Fibroblast of skin of abdomen (primary cell): ENCODE measurements around the gene FUT8.

Experiments used
- DNase-seq: peaks from one replicate; pipeline ENCODE4 v3.0.0-alpha.2; 2013

FUT8 gene

DNA sequence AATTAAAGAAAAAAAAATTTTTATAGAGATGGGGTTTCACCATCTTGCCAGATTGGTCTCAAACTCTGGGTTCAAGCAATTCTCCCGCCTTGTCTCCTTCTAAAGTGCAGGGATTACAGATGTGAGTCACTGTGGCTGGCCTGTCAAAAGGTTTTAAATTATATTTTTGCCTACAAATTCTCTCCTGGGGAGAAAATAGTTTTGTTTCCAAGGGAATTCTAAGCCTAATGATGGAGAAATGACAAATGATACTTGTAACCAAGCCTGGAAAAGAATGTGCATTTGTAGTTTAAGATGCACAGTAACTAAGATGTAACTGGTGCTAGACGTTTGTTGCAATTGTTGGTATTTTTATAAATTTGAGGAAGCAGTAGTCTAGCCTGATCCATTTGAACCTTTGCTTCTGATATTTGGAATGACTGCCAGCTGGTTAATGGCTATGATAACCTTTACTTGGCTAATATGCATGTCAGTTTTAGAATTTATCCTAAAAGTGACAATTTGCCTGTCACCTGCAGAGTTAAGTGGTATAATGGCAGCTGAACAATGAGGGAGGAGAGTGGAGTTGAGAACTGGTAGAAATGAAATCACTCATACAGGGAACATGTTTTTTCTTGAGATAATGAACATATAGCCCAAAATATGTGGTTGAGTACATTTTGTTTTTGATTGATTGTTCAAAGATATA is 148.0 kb downstream of the FUT8 start:
- peak; percentile 72 for DNase-seq

DNA sequence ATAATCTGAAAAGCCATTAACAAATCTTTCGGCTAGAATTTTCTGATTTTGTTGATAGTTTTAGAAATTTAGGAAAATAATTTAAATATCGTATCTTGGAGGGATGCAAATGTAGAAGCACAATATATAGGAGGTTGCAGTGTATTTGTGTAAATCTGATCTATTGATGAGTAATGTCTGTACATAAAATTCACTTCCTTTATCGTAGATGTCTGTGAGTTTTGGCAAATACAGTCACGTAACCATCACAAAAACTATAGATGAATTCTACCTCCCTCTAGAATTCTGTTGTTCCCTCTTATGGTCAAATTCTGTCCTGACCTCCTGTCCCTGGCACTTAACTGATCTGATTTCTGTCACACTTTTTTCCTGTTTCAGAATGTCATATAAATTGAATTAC is 151.8 kb downstream of the FUT8 start:
- no peak for DNase-seq

DNA sequence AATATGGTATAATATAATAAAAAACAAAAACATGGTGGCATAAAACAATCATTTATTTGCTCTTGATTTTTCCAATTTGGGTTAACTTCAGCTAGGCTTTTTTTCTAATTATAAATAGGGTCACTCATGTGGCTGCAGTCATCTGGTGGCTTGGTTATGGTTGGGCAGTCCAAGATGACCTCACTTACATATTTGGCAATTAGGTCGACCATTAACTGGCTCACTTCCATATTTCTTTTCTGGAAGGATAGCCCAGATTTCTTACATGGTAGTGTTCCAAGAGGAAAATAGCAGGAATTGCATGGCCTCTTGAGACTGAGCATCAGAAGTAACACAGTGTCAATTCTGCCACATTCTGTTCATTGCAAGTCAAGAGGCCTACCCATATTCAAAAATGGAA is 153.4 kb downstream of the FUT8 start:
- peak; percentile 3 for DNase-seq

DNA sequence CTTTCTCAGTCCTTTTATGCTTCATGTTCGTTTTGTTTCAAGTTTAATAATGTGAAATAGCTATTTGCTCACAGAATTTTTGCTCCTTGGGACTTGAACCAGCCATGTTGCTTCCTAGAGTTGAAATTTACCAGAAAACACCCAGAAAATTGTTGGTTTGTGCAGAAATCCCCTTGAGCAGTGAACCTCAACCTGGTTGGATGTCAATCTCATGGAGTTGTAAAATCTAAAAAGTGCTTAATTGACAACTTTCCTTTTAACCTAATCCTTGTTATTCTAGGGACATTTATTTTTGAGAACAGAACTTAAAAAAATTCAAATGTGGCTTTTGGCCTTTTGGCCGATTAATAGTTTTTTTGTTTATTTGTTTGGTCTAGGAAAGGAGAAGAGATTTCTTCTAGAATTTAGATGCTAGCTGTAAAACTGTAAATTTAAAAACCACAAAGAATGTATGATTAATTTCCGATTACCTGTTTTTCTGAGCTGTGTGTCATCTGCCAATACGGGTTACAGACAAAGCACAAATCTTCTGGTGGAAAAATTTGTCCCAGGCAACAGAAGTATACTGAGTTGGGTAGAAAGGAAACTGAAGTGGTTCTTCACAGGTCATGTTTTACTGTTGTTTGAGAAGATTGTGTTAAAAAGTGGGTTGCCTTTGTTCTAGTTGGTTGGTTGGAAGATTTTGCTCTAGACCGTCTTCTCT is 154.4 kb downstream of the FUT8 start:
- no peak for DNase-seq

DNA sequence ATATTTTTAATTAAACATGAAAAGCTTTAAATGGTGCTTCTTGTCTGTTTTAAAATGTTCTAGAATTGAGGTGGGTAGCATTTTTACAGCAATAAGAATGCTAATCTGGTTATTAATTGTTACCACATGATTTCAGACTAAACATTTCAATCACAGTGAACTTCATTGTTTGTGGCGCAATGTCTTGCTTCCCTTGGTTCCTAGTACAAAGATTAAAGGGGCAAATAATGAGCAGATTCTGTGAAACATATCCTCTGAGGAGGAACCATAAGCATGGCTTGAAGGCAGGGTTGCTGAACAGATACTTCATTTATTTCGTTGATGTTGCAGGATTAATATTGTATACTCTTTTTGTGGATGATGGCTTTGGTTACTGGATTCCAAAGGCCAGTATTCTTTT is 162.1 kb downstream of the FUT8 start:
- DNase-seq: peak; percentile 5

DNA sequence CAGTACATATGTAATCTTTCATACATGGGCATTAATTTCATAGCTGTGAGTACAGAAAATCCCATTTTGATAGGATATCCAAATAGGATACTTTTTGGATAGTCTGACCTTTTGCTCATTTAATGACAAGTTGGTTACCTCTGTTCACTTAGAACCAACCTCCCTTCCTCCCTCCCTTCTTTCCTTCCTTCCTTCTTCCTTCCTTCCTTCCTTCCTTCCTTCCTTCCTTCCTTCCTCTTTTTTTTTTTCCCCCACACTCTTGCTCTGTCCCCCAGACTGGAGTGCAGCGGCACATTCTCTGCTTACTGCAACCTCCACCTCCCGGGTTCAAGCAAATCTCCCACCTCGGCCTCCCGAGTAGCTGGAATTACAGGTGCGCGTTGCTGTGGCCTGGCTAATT is 162.9 kb downstream of the FUT8 start:
- no peak for DNase-seq

DNA sequence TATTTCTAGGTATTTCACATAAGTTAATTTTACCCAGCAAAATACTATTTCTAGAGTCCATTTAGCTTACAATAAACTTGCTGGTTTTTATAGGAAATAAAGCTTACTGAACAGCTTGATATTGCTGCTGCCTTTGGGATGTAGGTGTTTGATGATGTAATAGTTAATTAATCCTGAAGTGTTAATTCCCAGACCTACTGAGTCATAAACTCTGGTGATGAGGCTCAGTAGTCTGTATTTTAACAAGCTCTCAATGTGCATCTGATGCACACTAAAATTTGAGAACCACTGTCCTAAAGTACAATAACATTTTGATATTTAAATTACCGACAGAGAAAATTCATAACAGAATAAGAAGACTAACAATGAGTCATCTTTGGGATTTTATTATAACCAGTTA is 168.4 kb downstream of the FUT8 start:
- DNase-seq: no peak

DNA sequence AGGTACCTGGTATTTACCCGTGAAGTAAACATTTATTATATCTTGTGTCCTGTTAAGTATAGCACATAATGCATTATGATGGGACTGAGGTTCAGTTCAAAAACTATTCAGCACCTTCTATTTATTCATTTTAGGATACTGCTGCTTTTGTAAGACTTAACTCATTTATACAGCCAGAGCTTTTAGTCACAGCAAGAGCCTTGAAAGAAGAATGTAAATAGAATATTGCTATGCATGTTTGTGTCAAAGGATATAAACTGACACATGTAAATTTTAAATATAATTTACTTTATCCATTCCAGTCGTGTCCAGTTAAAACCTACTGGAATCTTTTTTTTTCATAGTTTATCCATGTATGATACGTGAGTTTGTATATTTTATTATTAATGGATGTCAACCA is 168.8 kb downstream of the FUT8 start:
- DNase-seq: no peak

DNA sequence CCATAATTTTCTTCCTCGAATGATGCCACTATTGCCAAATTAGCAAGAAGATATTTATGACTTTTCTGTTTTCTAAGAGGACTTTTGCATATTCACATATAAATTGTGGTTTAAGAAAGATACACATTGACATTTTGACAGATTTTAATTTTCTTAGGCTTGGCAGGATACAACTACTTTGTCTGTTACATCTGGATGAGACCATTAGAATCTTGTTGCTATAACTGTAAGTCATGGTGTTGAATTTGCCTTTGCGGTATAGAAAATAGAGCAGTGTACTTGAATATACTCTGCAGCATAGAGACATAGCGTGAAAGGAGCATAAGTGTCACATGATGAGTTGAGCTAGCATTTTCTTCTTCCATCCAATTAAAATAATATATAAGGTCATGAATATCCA is 169.3 kb downstream of the FUT8 start:
- DNase-seq: no peak

DNA sequence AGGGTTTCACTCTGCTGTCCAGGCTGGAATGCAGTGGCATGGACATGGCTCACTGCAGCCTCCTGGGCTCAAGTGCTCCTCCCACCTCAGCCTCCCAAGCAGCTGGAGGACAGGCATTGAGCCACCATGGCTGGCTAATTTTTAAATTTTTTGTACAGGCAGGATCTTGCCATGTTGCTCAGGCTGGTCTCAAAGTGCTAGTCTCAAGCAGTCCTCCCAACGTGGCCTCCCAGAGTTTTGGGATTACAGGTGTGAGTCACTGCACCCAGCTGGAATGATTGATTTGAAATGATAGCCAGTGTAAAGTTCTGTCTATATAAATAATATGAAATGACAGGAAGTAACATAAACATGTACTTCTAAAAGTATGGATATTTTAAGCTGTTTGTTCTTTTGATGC is 172.7 kb downstream of the FUT8 start:
- DNase-seq: no peak

DNA sequence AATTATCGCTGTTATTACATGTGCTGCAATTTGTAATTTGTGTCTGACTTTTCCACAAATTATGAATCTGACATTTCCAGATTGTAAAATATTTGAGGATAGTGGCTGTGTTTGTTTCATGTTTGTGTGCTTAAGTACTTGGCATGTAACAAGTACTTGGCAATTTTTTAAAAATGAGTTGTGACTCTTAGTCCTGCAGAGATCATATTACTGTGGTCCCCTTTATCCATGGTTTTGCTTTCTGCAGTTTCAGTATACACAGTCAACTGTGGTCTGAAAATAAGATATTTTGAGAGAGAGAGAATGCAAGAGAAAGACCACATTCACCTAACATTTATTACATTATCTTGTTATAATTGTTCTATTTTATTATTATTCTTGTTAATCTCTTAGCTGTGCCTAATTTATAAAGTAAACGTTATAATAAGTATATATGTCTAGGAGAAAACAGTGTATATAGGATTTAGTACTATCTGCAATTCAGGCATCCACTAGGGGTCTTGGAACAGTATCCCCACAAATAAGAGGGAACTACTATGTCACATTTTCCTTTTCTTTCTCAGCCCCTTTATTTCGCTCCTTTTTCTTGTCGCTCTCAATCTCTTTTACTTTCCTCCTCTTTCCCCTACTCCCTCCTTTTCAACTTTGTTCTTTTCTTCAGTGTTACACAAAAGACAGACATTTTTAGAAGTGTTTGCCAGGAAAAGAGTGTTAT is 176.1 kb downstream of the FUT8 start:
- DNase-seq: no peak

DNA sequence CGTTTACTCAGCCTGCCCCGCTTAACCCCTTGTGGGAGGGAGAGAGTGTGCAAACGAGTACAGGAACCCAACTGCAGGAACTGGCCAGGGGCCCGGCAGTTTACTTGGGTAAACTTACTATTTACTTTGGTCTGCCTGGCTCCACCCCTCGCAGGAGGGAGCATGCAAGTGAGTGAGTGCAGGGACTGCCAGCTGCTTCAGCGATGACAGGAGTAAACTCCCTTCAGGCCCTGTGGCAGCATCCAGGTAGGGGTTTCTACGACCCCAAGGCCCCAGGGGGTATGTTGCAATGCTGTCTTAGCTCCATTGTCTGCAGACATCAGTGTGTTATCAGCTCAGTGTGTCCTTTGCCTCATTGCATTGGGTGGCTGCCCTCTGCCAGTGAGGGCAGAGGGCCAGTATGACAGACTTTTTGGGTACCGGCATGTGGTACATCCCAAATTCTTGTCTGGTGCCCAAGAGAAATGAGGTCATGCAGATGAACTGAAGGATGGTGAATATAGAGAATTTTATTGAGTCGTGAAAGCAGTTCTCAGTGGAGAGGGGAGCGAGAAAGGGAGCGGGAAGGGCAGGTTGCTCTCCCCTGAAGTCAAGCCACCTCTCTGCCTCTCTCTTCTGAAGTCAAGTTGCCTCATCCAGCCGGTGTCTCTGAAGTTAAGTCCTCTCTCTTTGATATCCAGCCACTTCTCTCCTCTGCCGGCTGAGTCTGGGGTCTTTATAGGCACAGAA is 181.8 kb downstream of the FUT8 start:
- no peak for DNase-seq

DNA sequence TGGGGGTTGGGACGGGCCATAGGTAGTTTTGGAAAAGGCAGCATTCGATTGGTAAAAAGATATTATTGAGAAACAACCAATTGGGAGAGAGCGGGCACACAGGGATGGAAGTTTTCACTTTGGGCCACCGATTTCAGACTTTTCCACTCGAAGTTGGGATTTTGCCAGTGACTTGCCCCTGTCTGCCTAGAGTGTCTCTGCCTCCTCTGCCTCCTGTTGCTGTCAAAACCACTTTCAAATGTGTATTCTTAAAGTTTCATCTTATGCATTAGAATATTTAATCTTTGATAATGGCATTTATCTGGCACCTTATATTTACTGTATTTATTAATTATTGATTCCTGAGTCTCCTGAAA is 182.3 kb downstream of the FUT8 start:
- DNase-seq: no peak

DNA sequence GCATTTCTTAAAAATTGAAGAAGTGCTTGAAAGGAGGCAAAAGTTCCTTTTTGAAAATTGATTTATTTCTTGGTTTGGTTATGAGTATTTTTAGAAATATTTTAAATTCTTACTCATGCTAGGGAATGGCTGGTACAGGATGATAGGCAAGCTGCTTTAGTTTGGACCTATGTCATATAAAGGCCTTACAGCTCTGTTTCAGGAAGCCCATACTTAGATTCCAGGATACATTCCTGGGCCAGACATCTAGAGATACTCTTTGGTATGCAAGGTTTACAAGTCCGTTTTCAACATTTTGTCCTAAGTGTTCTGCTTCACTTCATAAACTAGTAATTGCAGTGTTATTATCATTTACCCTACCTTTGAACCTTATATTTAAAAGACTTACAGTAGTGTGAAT is 186.8 kb downstream of the FUT8 start:
- peak; percentile 63 for DNase-seq

DNA sequence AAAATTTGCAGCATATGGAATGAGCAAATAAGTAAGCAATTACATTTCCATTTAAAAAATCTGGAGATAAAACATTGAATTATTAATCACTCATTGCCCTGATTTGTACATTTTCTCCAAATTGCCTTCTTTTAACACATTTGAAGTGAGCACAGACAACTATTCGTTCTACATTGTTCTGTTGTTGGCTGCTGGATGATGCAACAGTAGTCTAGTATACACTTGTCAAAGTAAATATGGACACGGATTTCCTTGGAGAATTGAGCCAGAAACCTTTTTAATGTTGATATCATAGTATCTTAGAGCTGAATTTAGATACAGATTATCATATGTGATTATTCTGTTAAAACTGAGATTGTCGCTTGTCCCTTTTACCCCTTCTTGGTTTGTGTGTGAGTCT is 188.2 kb downstream of the FUT8 start:
- DNase-seq: no peak

DNA sequence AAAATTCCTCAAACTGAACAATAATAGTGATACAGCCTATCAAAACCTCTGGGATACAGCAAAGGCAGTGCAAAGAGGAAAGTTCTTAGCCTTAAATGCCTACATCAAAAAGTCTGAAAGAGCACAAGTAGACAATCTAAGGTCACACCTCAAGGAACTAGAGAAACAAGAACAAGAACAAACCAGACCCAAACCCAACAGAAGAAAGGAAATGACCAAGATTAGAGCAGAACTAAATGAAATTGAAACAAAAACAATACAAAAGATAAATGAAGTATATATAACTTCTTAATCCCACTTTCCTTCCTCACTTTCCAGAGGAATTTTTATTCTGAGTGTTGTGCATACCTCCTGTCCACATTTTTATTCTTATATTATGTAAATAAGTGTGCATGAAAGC is 192.0 kb downstream of the FUT8 start:
- DNase-seq: no peak

DNA sequence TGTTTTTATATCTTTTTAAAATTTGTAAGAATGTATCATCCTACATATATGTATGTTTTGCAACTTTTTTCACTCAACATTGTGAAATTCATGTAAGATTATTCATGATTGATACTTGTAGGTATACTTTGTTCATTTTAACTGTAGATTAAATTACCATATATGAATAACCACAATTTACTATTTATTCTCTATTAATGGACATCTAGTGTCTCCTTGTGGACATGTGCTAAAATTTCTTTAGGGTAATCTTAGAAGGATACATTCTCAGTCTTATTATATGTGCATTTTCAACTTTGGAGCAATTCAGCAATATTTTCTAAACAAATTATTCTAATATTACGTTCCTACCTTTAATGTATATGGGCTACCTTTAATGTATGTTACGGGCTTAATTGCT is 192.4 kb downstream of the FUT8 start:
- peak; percentile 12 for DNase-seq

DNA sequence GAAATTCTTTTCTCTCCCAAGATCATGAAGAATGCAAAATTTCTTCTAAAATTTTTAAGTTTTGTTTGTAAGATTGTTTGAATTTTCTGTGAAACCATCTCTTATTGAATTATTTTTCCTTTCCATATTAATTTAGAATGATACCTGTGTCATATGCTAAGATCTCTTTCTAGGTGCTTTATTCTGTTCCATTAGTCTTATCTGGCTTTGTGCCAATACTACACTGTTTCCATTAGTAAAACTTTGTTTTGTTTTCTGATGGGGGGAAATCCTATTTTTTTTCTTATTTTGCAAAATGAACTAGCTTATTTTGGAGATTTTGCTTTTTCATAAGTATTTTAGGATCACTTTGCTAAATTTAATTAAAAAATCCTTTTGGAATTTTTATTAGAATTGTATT is 193.9 kb downstream of the FUT8 start:
- no peak for DNase-seq

DNA sequence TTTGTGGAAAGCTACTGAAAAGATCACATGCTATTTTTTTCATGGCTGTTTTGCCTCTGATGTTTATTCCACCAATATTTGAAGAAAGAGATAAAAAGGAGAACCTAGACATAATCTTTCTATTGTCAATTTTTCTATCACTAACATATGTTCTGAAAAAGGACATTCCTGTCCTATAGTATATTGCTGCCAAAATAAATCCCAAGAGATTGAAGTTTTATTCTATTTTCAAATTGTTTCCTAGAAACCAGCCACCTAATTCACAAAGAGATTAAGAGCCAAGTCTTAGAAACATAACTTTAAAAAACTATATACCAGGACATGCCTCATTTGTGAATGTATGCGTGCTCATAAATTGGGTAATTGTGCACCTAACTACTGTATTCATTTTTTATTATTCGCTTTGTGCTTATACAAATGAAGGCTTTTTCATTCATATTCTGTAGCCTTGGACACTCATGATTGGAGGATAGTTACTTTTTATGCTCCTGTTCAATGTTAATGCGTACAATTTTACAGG is 200.7 kb downstream of the FUT8 start:
- DNase-seq: no peak

DNA sequence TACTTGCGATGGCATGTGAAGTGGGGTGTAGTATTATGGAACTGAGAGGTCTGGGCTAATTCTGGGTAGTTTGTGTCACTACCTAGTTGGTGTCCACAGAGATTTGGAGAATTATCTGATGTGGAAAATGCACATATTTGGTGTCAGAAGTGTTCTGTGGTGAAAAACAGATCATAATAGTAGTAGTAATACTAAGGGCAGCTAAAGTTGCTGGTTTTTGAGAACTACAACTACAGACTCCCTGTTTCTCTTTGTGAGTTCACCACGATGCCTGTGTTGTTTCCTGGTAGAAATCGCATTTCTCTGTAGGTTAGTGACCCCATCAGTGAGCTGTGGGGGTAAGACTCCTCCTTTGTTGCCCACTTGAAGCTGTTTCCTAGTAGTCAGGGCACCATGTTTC is 206.5 kb downstream of the FUT8 start:
- DNase-seq: no peak

DNA sequence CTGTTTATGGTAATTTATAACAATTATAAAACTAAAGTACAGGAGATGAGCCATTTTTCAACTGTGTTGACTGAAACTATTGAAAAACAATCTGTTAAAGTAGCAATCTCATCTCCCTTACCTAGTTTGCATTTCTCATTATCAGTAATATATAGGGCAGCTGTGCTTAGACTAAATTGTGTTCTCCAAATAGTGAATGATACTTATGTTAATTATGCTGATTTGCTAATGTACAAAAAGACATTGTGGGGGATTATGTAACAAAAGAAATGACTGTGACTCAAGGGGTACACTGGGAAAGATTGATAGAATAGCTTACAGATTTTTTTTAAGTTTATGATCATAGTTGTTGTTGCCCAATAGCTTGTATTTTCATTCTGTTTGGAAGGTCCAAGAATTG is 207.7 kb downstream of the FUT8 start:
- no peak for DNase-seq

DNA sequence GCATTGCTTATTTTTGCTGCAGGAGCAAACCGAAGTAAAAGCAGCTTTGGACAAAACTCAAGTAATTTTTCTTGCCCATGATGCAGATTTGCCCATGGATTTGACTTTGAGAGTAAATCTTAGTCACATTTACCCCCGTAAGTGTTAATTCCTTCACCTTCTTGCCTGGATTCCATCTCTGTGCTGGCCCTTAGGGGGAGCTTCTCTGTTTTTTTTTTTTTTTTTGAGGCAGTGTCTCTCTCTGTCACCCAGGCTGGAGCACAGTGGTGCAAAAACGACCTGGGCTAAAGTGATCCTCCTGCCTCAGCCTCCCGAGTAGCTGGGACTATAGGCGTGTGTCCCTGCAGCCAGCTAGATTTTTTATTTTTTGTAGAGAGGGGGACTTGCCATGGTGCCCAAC is 210.2 kb downstream of the FUT8 start:
- no peak for DNase-seq

DNA sequence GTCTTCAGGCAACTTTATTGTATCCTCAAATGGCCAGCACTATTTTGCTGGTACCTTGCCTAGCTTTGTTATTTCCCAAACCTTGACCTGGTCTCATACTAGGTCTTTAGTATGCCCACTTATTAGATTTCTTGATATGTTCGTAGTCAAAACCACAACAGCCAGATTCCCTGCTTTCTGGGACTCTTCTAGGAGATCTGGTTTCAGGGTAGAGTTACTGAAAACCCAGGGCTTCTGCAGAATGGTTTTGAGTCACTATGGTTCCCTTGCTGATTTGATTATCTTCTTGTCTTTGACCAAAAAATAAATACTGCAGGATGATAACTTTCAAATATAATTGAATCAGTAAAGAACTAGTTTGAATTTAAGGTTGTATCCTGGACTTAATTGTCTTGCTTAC is 211.2 kb downstream of the FUT8 start:
- DNase-seq: no peak
